Measurements from ENCODE around the gene CDC42EP1.
A peak's percentile ranks its signal among the peaks of the same experiment; 100 is the strongest.

CDC42EP1 gene

GRCh38 chr22:37561212-37562048 is 1.1 kb downstream of the CDC42EP1 start:
- DNase-seq = no peak

GRCh38 chr22:37562049-37562875 is 2.0 kb downstream of the CDC42EP1 start:
- no peak for DNase-seq

GRCh38 chr22:37563153-37564081 is 3.1 kb downstream of the CDC42EP1 start:
- DNase-seq = no peak

- no peak for DNase-seq
These were observed 3.9 kb downstream of the CDC42EP1 start for GRCh38 chr22:37564111-37564711.

- no peak for DNase-seq
These were observed 5.5 kb downstream of the CDC42EP1 start for GRCh38 chr22:37565830-37566229.

GRCh38 chr22:37566329-37566837 is 6.1 kb downstream of the CDC42EP1 start:
- DNase-seq = no peak

GRCh38 chr22:37566903-37567798 is 6.9 kb downstream of the CDC42EP1 start:
- peak; percentile 19 for DNase-seq

GRCh38 chr22:37568012-37568411 is 7.7 kb downstream of the CDC42EP1 start:
- DNase-seq = no peak

GRCh38 chr22:37568448-37569008 is 8.2 kb downstream of the CDC42EP1 start:
- DNase-seq = no peak

- DNase-seq = no peak
These were observed 9.0 kb downstream of the CDC42EP1 start for GRCh38 chr22:37569009-37569920.

GRCh38 chr22:37569921-37570660 is 9.8 kb downstream of the CDC42EP1 start:
- no peak for DNase-seq

GRCh38 chr22:37570661-37570976 is 10.3 kb downstream of the CDC42EP1 start:
- DNase-seq = no peak

- no peak for DNase-seq
These were observed 11.1 kb downstream of the CDC42EP1 start for GRCh38 chr22:37571258-37571991.

GRCh38 chr22:37571992-37572373 is 11.7 kb downstream of the CDC42EP1 start:
- no peak for DNase-seq

GRCh38 chr22:37575490-37576003 is 15.3 kb downstream of the CDC42EP1 start:
- DNase-seq = no peak

- DNase-seq = no peak
These were observed 17.7 kb downstream of the CDC42EP1 start for GRCh38 chr22:37578002-37578401.

- no peak for DNase-seq
These were observed 21.2 kb downstream of the CDC42EP1 start for GRCh38 chr22:37581504-37581903.

- DNase-seq = no peak
These were observed 22.2 kb downstream of the CDC42EP1 start for GRCh38 chr22:37582526-37582925.

Data from NCI-H748 treated with DMSO at 0.1 percent for 48 hours (cell line).